ENCODE measurements around the gene CISD1. TPM values are rescaled to one million over a fixed set of nuclear protein-coding genes. Genes with fewer than 3 reads are reported as not detected.
A peak's percentile ranks its signal among the peaks of the same experiment; 100 is the strongest.

CISD1 gene
- total and polyA plus RNA-seq, 10 of the 15 experiments (the other 5 are each of a cell fraction or from before 2014, with no cell fraction given): 23.0 to 162 (median 58.5) TPM

GRCh38 chr10:58237014-58237834 lies 31.7 kb upstream of the CISD1 start (continued):
- TF ChIP-seq, protein P1, sequence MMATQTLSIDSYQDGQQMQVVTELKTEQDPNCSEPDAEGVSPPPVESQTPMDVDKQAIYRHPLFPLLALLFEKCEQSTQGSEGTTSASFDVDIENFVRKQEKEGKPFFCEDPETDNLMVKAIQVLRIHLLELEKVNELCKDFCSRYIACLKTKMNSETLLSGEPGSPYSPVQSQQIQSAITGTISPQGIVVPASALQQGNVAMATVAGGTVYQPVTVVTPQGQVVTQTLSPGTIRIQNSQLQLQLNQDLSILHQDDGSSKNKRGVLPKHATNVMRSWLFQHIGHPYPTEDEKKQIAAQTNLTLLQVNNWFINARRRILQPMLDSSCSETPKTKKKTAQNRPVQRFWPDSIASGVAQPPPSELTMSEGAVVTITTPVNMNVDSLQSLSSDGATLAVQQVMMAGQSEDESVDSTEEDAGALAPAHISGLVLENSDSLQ (IDR thresholded peaks at IDR 0.05): no peak
- TF ChIP-seq CREM (IDR thresholded peaks at IDR 0.05; ENCODE audit: low read depth) (no peak), HDAC2 (IDR thresholded peaks at IDR 0.05) (no peak), GATAD2B (conservative IDR thresholded peaks at IDR 0.05; ENCODE audit: low read depth) (no peak)
- TF ChIP-seq, protein P2, sequence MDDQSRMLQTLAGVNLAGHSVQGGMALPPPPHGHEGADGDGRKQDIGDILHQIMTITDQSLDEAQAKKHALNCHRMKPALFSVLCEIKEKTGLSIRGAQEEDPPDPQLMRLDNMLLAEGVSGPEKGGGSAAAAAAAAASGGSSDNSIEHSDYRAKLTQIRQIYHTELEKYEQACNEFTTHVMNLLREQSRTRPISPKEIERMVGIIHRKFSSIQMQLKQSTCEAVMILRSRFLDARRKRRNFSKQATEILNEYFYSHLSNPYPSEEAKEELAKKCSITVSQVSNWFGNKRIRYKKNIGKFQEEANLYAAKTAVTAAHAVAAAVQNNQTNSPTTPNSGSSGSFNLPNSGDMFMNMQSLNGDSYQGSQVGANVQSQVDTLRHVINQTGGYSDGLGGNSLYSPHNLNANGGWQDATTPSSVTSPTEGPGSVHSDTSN (IDR thresholded peaks at IDR 0.05; ENCODE audit: insufficient replicate concordance, low read depth, low read length): no peak

DNA sequence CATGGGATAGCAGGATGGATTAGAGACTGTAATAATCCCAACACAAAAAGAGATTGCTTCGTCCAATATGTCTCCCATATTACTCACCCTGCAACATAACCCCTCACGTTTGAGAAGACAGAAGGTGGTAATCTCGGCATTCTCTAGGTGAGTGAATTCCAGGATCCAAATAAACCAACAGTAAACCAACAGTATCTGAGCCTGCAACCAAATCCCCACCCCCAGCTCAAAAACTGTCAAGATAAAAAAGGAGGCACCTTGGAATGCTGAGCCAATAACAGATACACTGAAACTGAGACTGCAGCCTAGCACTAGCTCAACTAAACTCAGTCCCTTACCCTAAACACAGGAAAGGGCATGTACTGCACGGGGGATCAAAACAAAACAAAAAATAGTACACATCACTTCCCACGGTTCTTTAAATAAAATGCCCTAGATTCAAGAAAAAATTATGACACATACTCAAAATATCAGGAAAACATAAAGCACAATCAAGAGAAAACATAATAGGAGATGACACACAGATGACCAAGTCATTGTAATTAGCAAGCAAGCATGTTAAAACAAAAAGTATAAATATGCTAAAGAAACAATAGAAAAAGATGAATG lies 29.3 kb upstream of the CISD1 start:
- intact Hi-C loops (cut with micrococcal nuclease; ENCODE audit: unreplicated experiment) (no loop called here), in situ Hi-C loops (cut with MboI) (no loop called here)
- Histone ChIP-seq H3K4me1 (ENCODE audit: control insufficient read depth, insufficient read depth, low read length) (no peaks in the 10 kb centered on the region), H3K27me3 (replicated peaks in 1 of 2; ENCODE audit: control insufficient read depth in 2 of 2, insufficient read depth in 2 of 2, low read length in 1 of 2) (no peaks in the 10 kb centered on the region), H3K79me2 (ENCODE audit: control insufficient read depth, insufficient read depth, low read length) (peaks cover 8% of the 10 kb centered on the region), H2AFZ (ENCODE audit: control insufficient read depth, low read depth, low read length) (no peak overlapping the region), H4K20me1 (ENCODE audit: control insufficient read depth, insufficient read depth) (no peaks in the 10 kb centered on the region), H3K9ac (ENCODE audit: control insufficient read depth, insufficient read depth, low read length) (no peak overlapping the region), H3K9me3 (replicated peaks; ENCODE audit: control insufficient read depth, insufficient read depth, low read length) (peaks cover 2% of the 10 kb centered on the region; the same call in 2 of the 3 replicates), H3K27ac (ENCODE audit: control insufficient read depth, insufficient read depth) (no peak overlapping the region), H3K36me3 (ENCODE audit: control insufficient read depth in 2 of 2, insufficient read depth in 2 of 2, low read length in 1 of 2) (peaks cover 1 to 7% of the 10 kb centered on the region in 2 experiments), H3K4me3 (no peak overlapping the region), H3K4me2 (ENCODE audit: control insufficient read depth, insufficient read depth) (0 out of 2 replicates have a peak overlapping the region, but pooled peaks have one; percentile 1)
- BruUV-seq (replicated peaks): no TSS peak
- 57% methylated on average over 5 of the region's 5 CpGs for WGBS (ENCODE audit: insufficient coverage, insufficient replicate concordance, low lambda C conversion rate, missing lambda C conversion rate)
- ChIA-PET CTCF (no interaction called here), RAD21 (ENCODE audit: unreplicated experiment) (no interaction called here), POLR2A (interaction anchor here (1.1 kb wide), 1 partner anchor 30 kb away, joined by 6 read pairs; the partner anchor contains the start of gene CISD1), SMC1A (ENCODE audit: uncharacterized antibody, unreplicated experiment) (interaction anchor here (1.0 to 1.2 kb wide), 2 partner anchors 52 to 62 kb away, joined by 3 to 5 read pairs; no protein-coding TSS in a partner anchor)
- ATAC-seq (no peak), DNase-seq (ENCODE audit: low read depth, low spot score) (no peak), FAIRE-seq (no peak)
- TF ChIP-seq FOXK2 (IDR thresholded peaks at IDR 0.05) (no peak), FOXM1 (IDR thresholded peaks at IDR 0.05; ENCODE audit: low read depth, low read length) (no peak), CBFB (IDR thresholded peaks at IDR 0.05; ENCODE audit: low read depth) (no peak), PAX5 (IDR thresholded peaks at IDR 0.05; ENCODE audit: borderline replicate concordance, low read depth, low read length) (no peak), RCOR1 (conservative IDR thresholded peaks at IDR 0.05; ENCODE audit: low read depth, low read length) (no peak), YBX1 (IDR thresholded peaks at IDR 0.05) (no peak), SPI1 (IDR thresholded peaks at IDR 0.05; ENCODE audit: borderline replicate concordance, insufficient read depth, low read depth, low read length) (no peak), NFYA (IDR thresholded peaks at IDR 0.05; ENCODE audit: borderline replicate concordance, low read depth, low read length) (no peak), PAX8 (IDR thresholded peaks at IDR 0.05) (no peak), IRF3 (IDR thresholded peaks at IDR 0.05) (no peak), MLLT1 (IDR thresholded peaks at IDR 0.05) (no peak), ETV6 (conservative IDR thresholded peaks at IDR 0.05 in 1 of 2, IDR thresholded peaks at IDR 0.05 in 1 of 2; ENCODE audit: borderline replicate concordance in 1 of 2, low read depth in 1 of 2) (no peak)

Measured in GM12878 (cell line).